Amniotic epithelial cell (primary cell): ENCODE measurements around the gene CATSPER2.
"Not testable (repeated sequence)": the region's sequence is repeated elsewhere in the genome, so short reads cannot be mapped to it uniquely, and the experiment has no call there.

Experiments
- DNase-seq: peaks from one replicate; pipeline ENCODE4 v3.0.0-alpha.2; 2010; ENCODE audit warnings: low read depth

CATSPER2 gene

DNA sequence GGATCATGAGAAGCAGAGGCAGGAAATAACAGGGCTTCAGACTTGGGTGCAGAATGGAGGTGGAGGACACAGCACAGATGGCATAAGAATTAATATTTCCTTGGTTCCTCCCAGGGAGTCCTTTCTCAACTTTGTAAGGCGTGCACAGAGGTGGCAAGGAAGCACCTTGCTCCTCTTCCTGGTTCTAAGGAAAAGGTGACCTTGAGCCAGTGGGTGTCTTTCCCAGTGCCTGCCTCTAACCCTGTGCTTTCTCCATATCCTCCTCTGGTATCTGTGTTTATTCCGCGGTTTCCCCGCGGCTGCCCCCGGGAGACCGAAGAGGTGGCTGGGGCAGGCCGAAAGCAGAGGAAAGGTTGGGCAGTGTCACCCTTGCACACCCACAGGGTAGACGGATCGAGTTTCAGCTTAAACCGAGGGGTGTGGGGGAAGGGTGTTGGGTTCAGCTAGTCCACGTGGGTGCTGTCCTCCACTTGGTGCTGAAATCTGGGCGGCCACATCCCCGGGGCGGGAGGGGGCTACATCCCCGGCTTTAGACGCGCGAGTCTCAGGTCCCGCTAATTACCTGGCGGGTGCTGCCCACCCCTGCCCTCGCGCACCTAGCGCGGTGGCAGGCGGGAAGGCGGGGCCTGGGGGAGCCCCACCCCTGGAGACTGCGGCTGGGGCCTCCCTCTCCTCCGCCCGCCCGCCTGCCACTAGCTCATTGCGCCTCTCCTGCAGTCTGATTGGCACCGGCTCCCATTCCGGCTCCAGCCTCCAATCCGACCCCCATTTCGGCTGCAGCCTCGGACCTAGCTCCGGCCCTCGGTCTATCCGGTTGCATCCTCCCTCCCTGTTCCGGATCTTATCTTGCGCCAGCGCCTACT is 55.1 kb downstream of the CATSPER2 start, which contains the start of gene CKMT1B:
Gene CKMT1B, plus strand, starts transcription at position 700 of the 863 bp plus-strand sequence. CDS start 192 bp downstream, outside the sequence.
- DNase-seq: not testable (repeated sequence)

DNA sequence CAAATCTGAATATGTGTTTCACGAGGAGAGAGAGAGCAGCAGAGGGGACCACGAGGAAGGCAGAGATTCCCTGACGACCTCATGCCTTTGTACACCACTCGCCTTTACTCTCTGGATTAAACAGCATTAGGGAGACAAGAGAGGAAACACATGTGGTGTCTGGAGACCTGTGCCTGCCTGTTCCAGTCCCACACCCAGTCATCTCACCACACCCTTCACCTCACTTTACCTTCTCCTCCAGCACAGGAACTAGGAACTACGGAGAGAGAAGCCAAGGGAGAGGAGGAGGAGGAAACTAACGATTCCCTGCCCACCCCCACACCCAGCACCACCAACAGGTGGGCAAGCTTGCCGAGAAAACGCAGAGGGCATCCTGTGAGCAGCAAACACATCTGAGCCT is 55.8 kb downstream of the CATSPER2 start:
- not testable (repeated sequence) for DNase-seq

DNA sequence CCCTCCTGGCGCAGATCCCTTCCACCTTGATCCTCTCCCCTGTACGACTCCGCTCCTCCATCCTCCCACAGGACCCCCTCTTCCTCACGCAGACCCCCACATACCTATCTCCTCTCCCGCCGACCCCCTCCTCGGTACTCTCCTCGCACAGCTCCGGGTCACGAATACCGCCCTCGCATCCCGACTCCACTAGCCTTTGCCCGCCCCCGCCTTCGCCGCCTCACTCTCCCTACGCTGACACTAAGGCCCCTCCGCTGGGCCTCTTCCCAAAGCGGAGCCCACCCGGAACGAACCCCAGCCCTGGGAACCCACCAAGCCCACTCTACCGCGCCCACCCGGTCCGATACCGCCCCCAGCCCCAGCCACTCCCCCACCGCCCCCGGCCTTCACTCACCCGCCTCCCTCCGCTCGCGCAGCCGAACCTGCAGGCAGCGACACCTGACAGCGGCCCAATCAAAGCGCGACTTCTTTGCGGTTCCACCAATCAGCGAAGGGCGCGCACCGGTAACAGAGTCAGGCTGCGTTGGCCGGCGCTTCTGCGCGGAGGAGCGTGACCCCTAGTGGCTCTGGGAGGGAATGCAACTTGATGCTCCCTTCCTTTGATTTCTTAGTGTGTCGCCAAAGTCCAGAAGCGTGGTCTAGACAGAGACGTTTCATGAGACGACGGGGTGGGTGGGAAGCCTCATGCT is 58.7 kb downstream of the CATSPER2 start, which contains the start of gene PPIP5K1:
Gene PPIP5K1, minus strand, starts transcription at position 431 of the 689 bp plus-strand sequence. CDS start 5,704 bp downstream, outside the sequence.
- not testable (repeated sequence) for DNase-seq
